ENCODE measurements around the gene YLPM1.

GRCh38 chr14:74816124-74816523 is 53.0 kb downstream of the YLPM1 start:
- TF ChIP-seq CEBPB (IDR thresholded peaks at IDR 0.05; ENCODE audit: borderline replicate concordance in 1 of 2, low read depth in 2 of 2, low read length in 2 of 2) (no peak), CTCF (IDR thresholded peaks at IDR 0.05 in 2 of 3, conservative IDR thresholded peaks at IDR 0.05 in 1 of 3; ENCODE audit: control insufficient read depth in 2 of 3, extremely low read depth in 1 of 3, insufficient read depth in 1 of 3, low read depth in 3 of 3, low read length in 3 of 3) (no peak), POLR2AphosphoS2 (IDR thresholded peaks at IDR 0.05; ENCODE audit: low read depth, low read length) (no peak), FOXK2 (IDR thresholded peaks at IDR 0.05) (no peak), EP300 (IDR thresholded peaks at IDR 0.05; ENCODE audit: borderline replicate concordance in 1 of 2, control insufficient read depth in 1 of 2, low read depth in 2 of 2, low read length in 2 of 2) (no peak), SUPT20H (IDR thresholded peaks at IDR 0.05; ENCODE audit: borderline replicate concordance, control insufficient read depth, low read depth, low read length) (no peak)
